Sigmoid colon (tissue), 3 donors: Measurements from ENCODE around the gene MRPL42.

Experiments
- POLR2A ChIP-seq, 2 donors: fragments of 450-650 bp; IDR thresholded peaks; one replicate each; pipeline ENCODE4 v1.6.1; 2016; ENCODE audit warnings: antibody characterized with exemption in 2 of 2, mild to moderate bottlenecking in 2 of 2, moderate library complexity in 2 of 2
- TF ChIP-seq, protein P1 (sequence below), 4 experiments: fragments of 450-650 bp in 3 of 4; fragments of 200-600 bp in 1 of 4; IDR thresholded peaks; one replicate each; pipeline ENCODE4 v1.5.1; 2016 to 2019; ENCODE audit warnings: antibody characterized with exemption in 4 of 4, mild to moderate bottlenecking in 3 of 4, moderate library complexity in 2 of 4

DNA sequence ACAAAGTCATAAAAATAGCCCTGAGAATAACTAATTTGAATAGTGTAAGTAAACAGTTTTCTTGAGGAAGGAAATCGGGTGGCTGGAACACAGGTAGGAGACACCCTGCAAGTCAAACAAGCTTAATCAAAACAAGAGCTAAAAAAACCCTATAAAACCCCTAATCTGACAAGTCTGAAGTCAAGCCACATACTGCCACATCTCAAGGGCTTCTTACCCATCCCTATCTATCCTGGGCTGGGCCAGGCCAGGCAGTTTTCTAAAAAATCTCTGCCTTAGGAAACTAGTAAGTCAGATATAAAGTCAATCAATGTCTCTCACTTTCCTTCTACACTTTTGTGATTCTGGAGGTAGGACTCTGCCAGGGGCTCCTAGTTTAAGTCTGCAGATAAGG, 40.9 kb upstream of the MRPL42 start:
- TF ChIP-seq POLR2A (IDR thresholded peaks at IDR 0.05): no peak
- TF ChIP-seq, protein P1, sequence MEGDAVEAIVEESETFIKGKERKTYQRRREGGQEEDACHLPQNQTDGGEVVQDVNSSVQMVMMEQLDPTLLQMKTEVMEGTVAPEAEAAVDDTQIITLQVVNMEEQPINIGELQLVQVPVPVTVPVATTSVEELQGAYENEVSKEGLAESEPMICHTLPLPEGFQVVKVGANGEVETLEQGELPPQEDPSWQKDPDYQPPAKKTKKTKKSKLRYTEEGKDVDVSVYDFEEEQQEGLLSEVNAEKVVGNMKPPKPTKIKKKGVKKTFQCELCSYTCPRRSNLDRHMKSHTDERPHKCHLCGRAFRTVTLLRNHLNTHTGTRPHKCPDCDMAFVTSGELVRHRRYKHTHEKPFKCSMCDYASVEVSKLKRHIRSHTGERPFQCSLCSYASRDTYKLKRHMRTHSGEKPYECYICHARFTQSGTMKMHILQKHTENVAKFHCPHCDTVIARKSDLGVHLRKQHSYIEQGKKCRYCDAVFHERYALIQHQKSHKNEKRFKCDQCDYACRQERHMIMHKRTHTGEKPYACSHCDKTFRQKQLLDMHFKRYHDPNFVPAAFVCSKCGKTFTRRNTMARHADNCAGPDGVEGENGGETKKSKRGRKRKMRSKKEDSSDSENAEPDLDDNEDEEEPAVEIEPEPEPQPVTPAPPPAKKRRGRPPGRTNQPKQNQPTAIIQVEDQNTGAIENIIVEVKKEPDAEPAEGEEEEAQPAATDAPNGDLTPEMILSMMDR (IDR thresholded peaks at IDR 0.05): no peak
